HG03571 (cell line): ENCODE data around the gene SPRING1.
"Not testable (repeated sequence)": the region's sequence is repeated elsewhere in the genome, so short reads cannot be mapped to it uniquely, and the experiment has no call there.

Experiments used
- ATAC-seq: cut with Tn5 transposase; IDR thresholded peaks from one replicate; pipeline ENCODE4 v1.9.1; 2021; ENCODE audit not compliant: unreplicated experiment

SPRING1 gene

GRCh38 chr12:116742787-116743186 lies 4.9 kb upstream of the SPRING1 start:
- not testable (repeated sequence) for ATAC-seq

GRCh38 chr12:116739381-116739887 lies 1.6 kb upstream of the SPRING1 start:
- ATAC-seq = no peak

GRCh38 chr12:116736962-116737773 lies 701 bp downstream of the SPRING1 start:
- ATAC-seq = no peak

- no peak for ATAC-seq
These were observed 1.8 kb downstream of the SPRING1 start for GRCh38 chr12:116735951-116736599.

GRCh38 chr12:116735084-116735483 lies 2.8 kb downstream of the SPRING1 start:
- ATAC-seq = no peak

GRCh38 chr12:116734156-116734768 lies 3.6 kb downstream of the SPRING1 start:
- ATAC-seq = no peak

GRCh38 chr12:116731801-116732200 lies 6.1 kb downstream of the SPRING1 start:
- ATAC-seq = no peak

- no peak for ATAC-seq
These were observed 10.0 kb downstream of the SPRING1 start for GRCh38 chr12:116727891-116728290.

- no peak for ATAC-seq
These were observed 10.6 kb downstream of the SPRING1 start for GRCh38 chr12:116727261-116727660.

GRCh38 chr12:116726694-116727093 lies 11.2 kb downstream of the SPRING1 start:
- ATAC-seq = no peak

- no peak for ATAC-seq
These were observed 15.6 kb downstream of the SPRING1 start for GRCh38 chr12:116722245-116722644.

- no peak for ATAC-seq
These were observed 17.9 kb downstream of the SPRING1 start for GRCh38 chr12:116719731-116720528.

- ATAC-seq = no peak
These were observed 19.0 kb downstream of the SPRING1 start for GRCh38 chr12:116718655-116719454.

- no peak for ATAC-seq
These were observed 20.1 kb downstream of the SPRING1 start for GRCh38 chr12:116717466-116718437.

GRCh38 chr12:116714175-116714574 lies 23.7 kb downstream of the SPRING1 start:
- no peak for ATAC-seq

- no peak for ATAC-seq
These were observed 24.3 kb downstream of the SPRING1 start for GRCh38 chr12:116713527-116713926.

GRCh38 chr12:116712458-116713303 lies 25.2 kb downstream of the SPRING1 start:
- ATAC-seq = no peak
